ENCODE measurements around the gene HOXA9. TPM values are rescaled to one million over a fixed set of nuclear protein-coding genes. Genes with fewer than 3 reads are reported as not detected.
A peak's percentile ranks its signal among the peaks of the same experiment; 100 is the strongest.

The HOXA9 gene
- total RNA-seq, result not detected

DNA sequence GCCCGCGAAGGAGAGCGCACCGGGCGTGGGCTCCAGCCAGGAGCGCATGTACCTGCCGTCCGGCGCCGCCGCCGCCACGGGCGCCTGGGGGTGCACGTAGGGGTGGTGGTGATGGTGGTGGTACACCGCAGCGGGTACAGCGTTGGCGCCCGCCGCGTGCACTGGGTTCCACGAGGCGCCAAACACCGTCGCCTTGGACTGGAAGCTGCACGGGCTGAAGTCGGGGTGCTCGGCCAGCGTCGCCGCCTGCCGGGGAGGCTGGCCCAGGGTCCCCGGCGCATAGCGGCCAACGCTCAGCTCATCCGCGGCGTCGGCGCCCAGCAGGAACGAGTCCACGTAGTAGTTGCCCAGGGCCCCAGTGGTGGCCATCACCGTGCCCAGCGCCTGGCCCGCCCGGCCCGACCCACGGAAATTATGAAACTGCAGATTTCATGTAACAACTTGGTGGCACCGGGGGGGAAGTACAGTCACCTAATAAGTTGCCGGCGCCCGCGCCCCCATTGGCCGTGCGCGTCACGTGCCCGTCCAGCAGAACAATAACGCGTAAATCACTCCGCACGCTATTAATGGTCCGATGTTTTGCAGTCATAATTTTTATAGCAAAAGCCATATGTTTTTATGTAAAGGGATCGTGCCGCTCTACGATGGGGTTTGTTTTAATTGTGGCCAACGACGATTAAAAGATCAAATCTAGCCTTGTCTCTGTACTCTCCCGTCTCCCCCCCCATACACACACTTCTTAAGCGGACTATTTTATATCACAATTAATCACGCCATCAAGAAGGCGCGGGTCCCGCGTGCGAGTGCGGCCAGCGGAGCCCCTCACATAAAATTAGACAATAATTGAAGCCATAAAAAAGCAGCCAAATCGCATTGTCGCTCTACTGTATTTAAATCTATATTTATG lies at the start of gene HOXA9:
Gene HOXA9 (minus strand): TSS at position 449 of the 907 bp plus-strand sequence. CDS start 80 bp downstream, at position 369.
- Mint-ChIP-seq H3K27ac (peak within 1 kb of the TSS in 1 of 2 donors; percentile 94), H3K36me3 (peaks cover 0 to 7% of the 10 kb centered on the region in 2 donors), H3K9me3 (no peaks in the 10 kb centered on the region)
- DNase-seq (ENCODE audit: low spot score in 2 of 2) (no peak), ATAC-seq (no peak)

DNA sequence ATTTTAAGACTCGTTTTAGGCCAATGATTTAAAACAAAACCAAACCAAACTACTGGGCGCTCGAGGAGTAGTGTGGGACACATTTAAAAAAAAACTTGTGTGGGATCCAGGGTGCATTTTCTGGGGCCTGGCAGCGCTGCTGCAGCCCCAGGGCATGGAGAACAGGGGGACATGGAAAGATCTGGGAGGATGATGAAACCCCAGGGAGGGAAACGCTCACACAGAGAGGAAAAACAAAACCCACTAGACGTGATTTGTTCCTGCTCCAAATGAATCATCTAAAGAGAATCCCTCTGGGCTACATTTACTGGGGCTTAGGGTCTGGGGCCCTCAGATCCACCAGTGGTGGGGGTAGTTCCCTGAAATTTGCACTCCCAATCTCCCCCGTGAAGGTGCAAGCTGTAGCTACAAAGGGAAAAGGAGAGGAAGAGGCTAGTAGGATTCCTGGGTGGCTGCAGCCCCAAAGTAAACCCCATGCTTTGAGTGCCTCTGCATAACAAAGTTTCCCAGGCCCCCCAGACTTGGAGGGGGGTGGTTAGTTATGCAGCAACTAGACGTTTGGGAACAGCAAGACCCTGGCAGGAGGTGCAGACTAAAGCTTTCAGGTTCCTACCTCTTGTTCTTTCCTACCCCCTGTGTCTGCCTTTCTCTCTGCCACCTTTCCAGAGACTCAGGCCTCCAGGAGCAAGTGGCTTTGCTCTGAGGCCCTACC lies 49.1 kb upstream of the HOXA9 start:
- H3K27ac Mint-ChIP-seq, result no peak overlapping the region
- H3K9me3 Mint-ChIP-seq, result no peaks in the 10 kb centered on the region
- no peaks in the 10 kb centered on the region for H3K36me3 Mint-ChIP-seq
- ATAC-seq (no peak), DNase-seq (ENCODE audit: low spot score in 2 of 2) (no peak)

DNA sequence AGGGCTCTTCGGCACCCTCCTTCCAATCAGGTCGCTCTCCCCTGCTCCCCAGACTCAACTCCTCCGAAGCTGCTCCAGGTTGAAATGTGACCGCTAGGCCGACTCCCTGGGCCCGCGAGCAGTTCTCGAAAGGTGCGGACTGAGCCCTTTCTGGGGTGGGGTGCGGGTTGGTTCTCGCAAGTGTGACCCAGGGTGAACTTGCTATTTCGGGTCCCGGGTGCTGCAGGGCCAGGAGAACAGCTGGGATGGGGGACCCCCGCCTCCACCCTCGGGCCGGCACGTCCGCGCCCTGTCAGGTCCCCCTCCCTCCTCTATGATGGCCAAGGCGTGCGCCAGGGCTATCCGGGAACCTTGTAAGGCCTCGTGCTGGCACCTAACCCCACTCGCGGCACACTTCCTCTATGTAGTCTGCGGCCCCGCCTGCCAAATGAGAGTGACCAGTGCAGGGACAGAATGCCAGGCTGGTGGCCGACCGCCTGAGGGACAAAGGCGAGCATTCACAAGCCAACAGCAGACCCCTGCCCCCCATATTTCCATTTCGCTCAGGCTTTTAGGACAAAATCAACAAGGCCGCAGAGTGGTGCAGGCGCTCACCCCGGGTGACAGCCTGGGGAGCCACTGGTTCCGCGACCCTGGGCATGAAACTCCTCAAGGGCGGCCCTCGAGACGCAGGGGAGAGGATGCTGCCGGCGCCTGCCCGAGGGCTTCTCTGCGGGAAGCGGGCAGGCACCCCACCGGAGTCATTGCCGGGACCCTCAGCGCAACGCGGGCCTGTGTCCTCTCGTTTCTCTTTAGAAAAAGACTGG lies 48.3 kb upstream of the HOXA9 start:
- ATAC-seq (no peak), DNase-seq (ENCODE audit: low spot score in 2 of 2) (no peak)
- no peaks in the 10 kb centered on the region for H3K9me3 Mint-ChIP-seq
- no peak overlapping the region for H3K27ac Mint-ChIP-seq
- H3K36me3 Mint-ChIP-seq, result no peaks in the 10 kb centered on the region

DNA sequence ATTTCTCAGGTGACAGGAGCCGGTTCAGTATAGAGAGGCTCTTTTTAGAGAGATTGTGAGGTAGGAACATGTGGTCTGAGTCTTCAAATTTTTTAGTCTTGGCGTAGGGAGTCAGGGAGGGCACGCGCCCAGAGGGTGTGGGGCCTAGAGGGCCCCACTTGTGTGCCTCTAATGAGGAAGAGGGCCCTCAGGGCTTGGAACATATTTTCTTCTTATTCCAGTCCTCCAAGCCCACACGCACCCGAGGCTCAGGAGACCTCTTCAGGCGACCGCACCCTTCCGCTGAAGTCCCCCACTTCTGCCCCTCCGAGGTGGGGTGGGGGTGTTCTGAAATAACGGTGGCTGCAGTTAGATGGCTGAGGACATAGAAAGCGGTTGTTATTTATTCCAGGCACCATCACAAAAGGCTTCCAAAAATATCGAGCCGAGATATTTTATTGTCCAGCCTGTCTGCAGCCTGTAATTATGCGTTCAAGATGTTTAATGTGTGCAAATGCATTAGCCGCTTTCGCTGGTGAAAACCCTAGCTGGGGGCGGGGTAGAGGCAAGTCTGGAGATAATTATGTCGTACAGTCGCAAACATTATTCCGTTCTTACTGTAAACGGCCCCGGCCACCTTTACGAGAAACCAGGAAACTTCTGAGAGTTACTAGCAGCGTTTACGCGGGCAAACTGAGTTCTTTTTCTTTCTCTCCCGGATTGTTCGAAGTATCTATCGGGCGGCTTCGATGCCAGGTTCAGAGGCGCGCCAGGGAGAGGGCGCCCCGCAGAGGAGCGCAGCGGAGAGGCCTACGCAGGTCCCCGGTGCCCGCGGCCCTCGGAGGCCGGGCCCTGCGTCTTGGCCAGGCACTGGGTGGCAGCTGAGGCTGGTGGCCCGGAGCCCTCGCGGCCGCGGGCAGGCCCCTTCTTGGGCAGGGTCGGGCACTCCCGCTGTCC lies 47.4 kb upstream of the HOXA9 start:
- Mint-ChIP-seq H3K36me3 (no peaks in the 10 kb centered on the region), H3K9me3 (no peaks in the 10 kb centered on the region), H3K27ac (no peak overlapping the region)
- DNase-seq (ENCODE audit: low spot score in 2 of 2) (no peak), ATAC-seq (peak in 1 of 2 donors; percentile 52)

GRCh38 chr7:27211764-27212204 lies 46.4 kb upstream of the HOXA9 start:
- no peak overlapping the region for H3K27ac Mint-ChIP-seq
- DNase-seq (ENCODE audit: low spot score in 2 of 2) (no peak), ATAC-seq (no peak)
- no peaks in the 10 kb centered on the region for H3K9me3 Mint-ChIP-seq
- no peaks in the 10 kb centered on the region for H3K36me3 Mint-ChIP-seq

DNA sequence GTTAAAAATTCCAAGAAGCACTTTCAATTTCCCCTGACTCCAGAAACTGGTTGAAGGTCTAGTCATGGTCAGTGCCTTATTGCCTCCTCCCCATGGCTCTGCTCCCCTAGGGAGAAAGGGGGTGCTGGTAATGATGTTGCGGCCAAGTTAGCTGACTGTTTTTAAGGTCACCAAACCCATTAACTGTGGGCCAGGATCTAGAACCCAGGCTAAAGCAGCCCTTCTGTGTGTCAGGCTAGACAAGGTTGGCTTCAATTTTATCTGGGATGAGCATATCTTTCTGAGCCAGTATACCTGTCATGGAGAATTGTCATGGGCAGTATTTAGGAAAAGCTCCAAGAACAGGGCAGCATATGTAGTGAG lies 45.7 kb upstream of the HOXA9 start:
- Mint-ChIP-seq H3K9me3 (no peaks in the 10 kb centered on the region), H3K36me3 (no peaks in the 10 kb centered on the region), H3K27ac (no peak overlapping the region)
- DNase-seq (ENCODE audit: low spot score in 2 of 2), result no peak
- ATAC-seq, result no peak

GRCh38 chr7:27210441-27211083 lies 45.2 kb upstream of the HOXA9 start:
- ATAC-seq (peak; percentile 58 to 78), DNase-seq (ENCODE audit: low spot score in 2 of 2) (peak in 1 of 2 donors; percentile 60)
- Mint-ChIP-seq H3K9me3 (no peaks in the 10 kb centered on the region), H3K36me3 (no peaks in the 10 kb centered on the region), H3K27ac (no peak overlapping the region)

GRCh38 chr7:27209933-27210440 lies 44.6 kb upstream of the HOXA9 start:
- Mint-ChIP-seq H3K27ac (no peak overlapping the region), H3K36me3 (no peaks in the 10 kb centered on the region), H3K9me3 (no peaks in the 10 kb centered on the region)
- DNase-seq (ENCODE audit: low spot score in 2 of 2), result no peak
- peak in 1 of 2 donors; percentile 14 for ATAC-seq

GRCh38 chr7:27208998-27209397 lies 43.7 kb upstream of the HOXA9 start:
- ATAC-seq (no peak), DNase-seq (ENCODE audit: low spot score in 2 of 2) (no peak)
- Mint-ChIP-seq H3K9me3 (no peaks in the 10 kb centered on the region), H3K36me3 (peaks cover 0 to 2% of the 10 kb centered on the region in 2 donors), H3K27ac (no peak overlapping the region)

GRCh38 chr7:27207348-27207985 lies 42.1 kb upstream of the HOXA9 start:
- no peak overlapping the region for H3K27ac Mint-ChIP-seq
- DNase-seq (ENCODE audit: low spot score in 2 of 2) (no peak), ATAC-seq (no peak)
- no peaks in the 10 kb centered on the region for H3K9me3 Mint-ChIP-seq
- H3K36me3 Mint-ChIP-seq, result peaks cover 0 to 6% of the 10 kb centered on the region in 2 donors

DNA sequence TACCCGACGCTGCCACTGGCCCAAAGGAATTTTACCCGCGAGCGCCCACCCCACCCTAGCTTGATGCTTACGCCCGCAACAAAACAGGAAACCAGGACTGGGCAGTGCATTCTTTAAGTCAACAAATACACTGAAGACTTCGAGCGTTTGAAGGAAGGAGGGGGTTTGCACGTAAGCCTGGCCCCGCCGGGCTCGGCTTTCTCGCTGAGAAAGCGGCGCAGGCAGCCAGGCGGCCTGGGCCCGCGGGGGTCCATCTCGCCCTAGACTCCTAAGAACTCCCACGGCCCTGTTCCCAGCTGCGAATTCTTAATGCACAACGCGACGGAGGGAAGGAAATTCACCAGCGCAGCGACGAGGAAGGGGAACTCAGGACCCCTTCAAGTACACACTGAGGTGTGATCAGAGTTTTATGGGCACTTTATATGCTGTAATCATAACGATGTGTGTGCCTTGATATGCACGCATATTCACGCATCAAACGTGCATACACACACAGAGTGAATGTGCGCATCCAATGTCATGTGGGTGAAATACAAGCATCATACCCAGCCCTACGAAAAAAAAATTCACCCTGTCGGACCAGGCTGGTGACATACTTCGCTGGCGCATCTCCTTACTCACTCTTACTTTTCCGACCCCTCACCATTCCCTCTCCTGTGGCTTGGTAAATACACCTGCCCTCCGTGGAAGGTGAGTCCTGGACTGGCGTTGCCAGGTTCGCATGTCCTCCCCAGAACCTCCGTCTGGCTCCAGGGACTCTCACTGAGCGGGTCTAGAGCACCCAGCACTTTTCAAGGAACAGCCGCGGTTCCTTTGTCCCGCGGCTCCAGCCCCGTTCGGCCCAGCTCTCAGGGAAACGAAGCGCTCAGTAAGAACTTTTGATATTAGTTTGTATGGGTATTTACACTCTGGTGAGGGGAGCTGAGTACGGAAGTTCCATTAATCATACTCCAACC lies 40.3 kb upstream of the HOXA9 start:
- peaks cover 0 to 10% of the 10 kb centered on the region in 2 donors for H3K36me3 Mint-ChIP-seq
- DNase-seq (ENCODE audit: low spot score in 2 of 2) (no peak), ATAC-seq (no peak)
- H3K9me3 Mint-ChIP-seq, result no peaks in the 10 kb centered on the region
- no peak overlapping the region for H3K27ac Mint-ChIP-seq

GRCh38 chr7:27204851-27205322 lies 39.5 kb upstream of the HOXA9 start:
- Mint-ChIP-seq H3K9me3 (no peaks in the 10 kb centered on the region), H3K36me3 (peaks cover 0 to 12% of the 10 kb centered on the region in 2 donors), H3K27ac (no peak overlapping the region)
- ATAC-seq (no peak), DNase-seq (ENCODE audit: low spot score in 2 of 2) (no peak)

- no peak overlapping the region for H3K27ac Mint-ChIP-seq
- H3K36me3 Mint-ChIP-seq, result peaks cover 0 to 12% of the 10 kb centered on the region in 2 donors
- ATAC-seq (no peak), DNase-seq (ENCODE audit: low spot score in 2 of 2) (no peak)
- no peaks in the 10 kb centered on the region for H3K9me3 Mint-ChIP-seq
These were observed 38.7 kb upstream of the HOXA9 start for GRCh38 chr7:27203964-27204594.
